ENCODE data around the gene PPP1R13B. TPM values are rescaled to one million over a fixed set of nuclear protein-coding genes. Genes with fewer than 3 reads are reported as not detected.

The PPP1R13B gene
- total and polyA plus RNA-seq, 2 experiments from 2014 or later = 2.0 to 8.5 TPM

DNA sequence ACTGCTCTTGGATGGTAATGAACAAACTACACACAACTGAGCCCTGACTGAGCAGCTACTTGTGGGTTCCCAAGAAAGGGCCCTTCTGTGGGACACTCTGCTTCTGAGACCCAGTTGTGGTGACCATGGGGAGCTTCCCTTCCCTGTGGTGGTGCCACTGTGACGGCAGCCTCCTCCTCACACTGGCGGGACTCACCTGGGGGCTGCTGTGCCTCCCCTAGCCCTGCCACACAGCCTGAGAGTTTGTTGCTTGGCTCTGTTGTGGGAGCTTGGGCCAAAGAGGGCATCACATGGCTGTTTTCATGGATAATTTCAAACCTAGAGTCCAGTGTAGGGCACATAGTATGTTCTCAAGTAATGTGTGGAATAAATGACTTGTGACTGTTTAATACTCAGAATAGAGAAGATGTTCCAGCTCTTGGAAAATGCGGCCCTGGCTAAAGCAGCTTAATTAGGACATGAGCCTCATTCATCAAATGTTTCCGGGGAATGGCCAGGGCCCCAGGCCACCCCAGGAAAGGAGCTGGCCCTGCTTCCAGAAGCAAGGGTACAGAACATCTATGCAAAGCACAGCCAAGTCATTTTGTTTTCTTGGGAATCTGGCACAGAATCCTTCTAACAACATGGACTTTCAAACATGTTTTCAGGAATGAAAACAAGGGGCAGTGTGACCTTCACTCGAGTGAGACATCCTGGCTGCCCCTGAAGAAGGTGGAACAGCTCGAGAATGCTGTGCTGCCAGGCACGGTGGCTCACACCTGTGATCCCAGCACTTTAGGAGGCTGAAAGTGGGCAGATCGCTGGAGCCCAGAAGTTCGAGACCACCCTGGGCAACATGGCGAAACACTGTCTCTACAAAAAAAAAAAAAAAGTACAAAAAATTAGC, 110.6 kb downstream of the PPP1R13B start:
- DNase-seq (ENCODE audit: low spot score) (no peak), ATAC-seq (no peak)
- Histone ChIP-seq H4K20me1 (replicated peaks; ENCODE audit: insufficient read depth) (no peaks in the 10 kb centered on the region), H3K4me1 (ENCODE audit: insufficient read depth) (no peaks in the 10 kb centered on the region), H3K27ac (ENCODE audit: low read depth) (no peak overlapping the region), H3K4me3 (no peak overlapping the region), H3K9me2 (ENCODE audit: insufficient read depth) (no peaks in the 10 kb centered on the region), H3K36me3 (ENCODE audit: insufficient read depth) (no peaks in the 10 kb centered on the region), H3K4me2 (no peak overlapping the region), H2AFZ (no peak overlapping the region), H3F3A (replicated peaks; ENCODE audit: low read depth) (no peaks in the 10 kb centered on the region), H3K27me3 (ENCODE audit: insufficient read depth) (no peaks in the 10 kb centered on the region), H3K79me2 (replicated peaks; ENCODE audit: insufficient read depth) (no peaks in the 10 kb centered on the region)
- H3K4me3 Mint-ChIP-seq = no peak overlapping the region
- H3K27ac Mint-ChIP-seq = no peak overlapping the region
- peaks cover 26% of the 10 kb centered on the region for H3K36me3 Mint-ChIP-seq (ENCODE audit: low read depth)
- no peak for TF ChIP-seq EZH2phosphoT487 (IDR thresholded peaks at IDR 0.05; ENCODE audit: unreplicated experiment)
- TF ChIP-seq POLR2AphosphoS5 (IDR thresholded peaks at IDR 0.05; ENCODE audit: low read depth) = no peak
- TF ChIP-seq, protein P1, sequence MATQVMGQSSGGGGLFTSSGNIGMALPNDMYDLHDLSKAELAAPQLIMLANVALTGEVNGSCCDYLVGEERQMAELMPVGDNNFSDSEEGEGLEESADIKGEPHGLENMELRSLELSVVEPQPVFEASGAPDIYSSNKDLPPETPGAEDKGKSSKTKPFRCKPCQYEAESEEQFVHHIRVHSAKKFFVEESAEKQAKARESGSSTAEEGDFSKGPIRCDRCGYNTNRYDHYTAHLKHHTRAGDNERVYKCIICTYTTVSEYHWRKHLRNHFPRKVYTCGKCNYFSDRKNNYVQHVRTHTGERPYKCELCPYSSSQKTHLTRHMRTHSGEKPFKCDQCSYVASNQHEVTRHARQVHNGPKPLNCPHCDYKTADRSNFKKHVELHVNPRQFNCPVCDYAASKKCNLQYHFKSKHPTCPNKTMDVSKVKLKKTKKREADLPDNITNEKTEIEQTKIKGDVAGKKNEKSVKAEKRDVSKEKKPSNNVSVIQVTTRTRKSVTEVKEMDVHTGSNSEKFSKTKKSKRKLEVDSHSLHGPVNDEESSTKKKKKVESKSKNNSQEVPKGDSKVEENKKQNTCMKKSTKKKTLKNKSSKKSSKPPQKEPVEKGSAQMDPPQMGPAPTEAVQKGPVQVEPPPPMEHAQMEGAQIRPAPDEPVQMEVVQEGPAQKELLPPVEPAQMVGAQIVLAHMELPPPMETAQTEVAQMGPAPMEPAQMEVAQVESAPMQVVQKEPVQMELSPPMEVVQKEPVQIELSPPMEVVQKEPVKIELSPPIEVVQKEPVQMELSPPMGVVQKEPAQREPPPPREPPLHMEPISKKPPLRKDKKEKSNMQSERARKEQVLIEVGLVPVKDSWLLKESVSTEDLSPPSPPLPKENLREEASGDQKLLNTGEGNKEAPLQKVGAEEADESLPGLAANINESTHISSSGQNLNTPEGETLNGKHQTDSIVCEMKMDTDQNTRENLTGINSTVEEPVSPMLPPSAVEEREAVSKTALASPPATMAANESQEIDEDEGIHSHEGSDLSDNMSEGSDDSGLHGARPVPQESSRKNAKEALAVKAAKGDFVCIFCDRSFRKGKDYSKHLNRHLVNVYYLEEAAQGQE (IDR thresholded peaks at IDR 0.05; ENCODE audit: unreplicated experiment) = no peak
- TF ChIP-seq EZH2 (IDR thresholded peaks at IDR 0.05; ENCODE audit: low read depth, unreplicated experiment) = no peak
- no peak for TF ChIP-seq JUNB (IDR thresholded peaks at IDR 0.05; ENCODE audit: unreplicated experiment)
- no peak for TF ChIP-seq ZNF331 (CRISPR knock-in tag; IDR thresholded peaks at IDR 0.05; ENCODE audit: low read depth)
- no peak for TF ChIP-seq ETS1 (IDR thresholded peaks at IDR 0.05)
- TF ChIP-seq, protein P2, sequence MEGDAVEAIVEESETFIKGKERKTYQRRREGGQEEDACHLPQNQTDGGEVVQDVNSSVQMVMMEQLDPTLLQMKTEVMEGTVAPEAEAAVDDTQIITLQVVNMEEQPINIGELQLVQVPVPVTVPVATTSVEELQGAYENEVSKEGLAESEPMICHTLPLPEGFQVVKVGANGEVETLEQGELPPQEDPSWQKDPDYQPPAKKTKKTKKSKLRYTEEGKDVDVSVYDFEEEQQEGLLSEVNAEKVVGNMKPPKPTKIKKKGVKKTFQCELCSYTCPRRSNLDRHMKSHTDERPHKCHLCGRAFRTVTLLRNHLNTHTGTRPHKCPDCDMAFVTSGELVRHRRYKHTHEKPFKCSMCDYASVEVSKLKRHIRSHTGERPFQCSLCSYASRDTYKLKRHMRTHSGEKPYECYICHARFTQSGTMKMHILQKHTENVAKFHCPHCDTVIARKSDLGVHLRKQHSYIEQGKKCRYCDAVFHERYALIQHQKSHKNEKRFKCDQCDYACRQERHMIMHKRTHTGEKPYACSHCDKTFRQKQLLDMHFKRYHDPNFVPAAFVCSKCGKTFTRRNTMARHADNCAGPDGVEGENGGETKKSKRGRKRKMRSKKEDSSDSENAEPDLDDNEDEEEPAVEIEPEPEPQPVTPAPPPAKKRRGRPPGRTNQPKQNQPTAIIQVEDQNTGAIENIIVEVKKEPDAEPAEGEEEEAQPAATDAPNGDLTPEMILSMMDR (conservative IDR thresholded peaks at IDR 0.05; ENCODE audit: low read depth in 2 of 2) = no peak
- TF ChIP-seq, protein P3, sequence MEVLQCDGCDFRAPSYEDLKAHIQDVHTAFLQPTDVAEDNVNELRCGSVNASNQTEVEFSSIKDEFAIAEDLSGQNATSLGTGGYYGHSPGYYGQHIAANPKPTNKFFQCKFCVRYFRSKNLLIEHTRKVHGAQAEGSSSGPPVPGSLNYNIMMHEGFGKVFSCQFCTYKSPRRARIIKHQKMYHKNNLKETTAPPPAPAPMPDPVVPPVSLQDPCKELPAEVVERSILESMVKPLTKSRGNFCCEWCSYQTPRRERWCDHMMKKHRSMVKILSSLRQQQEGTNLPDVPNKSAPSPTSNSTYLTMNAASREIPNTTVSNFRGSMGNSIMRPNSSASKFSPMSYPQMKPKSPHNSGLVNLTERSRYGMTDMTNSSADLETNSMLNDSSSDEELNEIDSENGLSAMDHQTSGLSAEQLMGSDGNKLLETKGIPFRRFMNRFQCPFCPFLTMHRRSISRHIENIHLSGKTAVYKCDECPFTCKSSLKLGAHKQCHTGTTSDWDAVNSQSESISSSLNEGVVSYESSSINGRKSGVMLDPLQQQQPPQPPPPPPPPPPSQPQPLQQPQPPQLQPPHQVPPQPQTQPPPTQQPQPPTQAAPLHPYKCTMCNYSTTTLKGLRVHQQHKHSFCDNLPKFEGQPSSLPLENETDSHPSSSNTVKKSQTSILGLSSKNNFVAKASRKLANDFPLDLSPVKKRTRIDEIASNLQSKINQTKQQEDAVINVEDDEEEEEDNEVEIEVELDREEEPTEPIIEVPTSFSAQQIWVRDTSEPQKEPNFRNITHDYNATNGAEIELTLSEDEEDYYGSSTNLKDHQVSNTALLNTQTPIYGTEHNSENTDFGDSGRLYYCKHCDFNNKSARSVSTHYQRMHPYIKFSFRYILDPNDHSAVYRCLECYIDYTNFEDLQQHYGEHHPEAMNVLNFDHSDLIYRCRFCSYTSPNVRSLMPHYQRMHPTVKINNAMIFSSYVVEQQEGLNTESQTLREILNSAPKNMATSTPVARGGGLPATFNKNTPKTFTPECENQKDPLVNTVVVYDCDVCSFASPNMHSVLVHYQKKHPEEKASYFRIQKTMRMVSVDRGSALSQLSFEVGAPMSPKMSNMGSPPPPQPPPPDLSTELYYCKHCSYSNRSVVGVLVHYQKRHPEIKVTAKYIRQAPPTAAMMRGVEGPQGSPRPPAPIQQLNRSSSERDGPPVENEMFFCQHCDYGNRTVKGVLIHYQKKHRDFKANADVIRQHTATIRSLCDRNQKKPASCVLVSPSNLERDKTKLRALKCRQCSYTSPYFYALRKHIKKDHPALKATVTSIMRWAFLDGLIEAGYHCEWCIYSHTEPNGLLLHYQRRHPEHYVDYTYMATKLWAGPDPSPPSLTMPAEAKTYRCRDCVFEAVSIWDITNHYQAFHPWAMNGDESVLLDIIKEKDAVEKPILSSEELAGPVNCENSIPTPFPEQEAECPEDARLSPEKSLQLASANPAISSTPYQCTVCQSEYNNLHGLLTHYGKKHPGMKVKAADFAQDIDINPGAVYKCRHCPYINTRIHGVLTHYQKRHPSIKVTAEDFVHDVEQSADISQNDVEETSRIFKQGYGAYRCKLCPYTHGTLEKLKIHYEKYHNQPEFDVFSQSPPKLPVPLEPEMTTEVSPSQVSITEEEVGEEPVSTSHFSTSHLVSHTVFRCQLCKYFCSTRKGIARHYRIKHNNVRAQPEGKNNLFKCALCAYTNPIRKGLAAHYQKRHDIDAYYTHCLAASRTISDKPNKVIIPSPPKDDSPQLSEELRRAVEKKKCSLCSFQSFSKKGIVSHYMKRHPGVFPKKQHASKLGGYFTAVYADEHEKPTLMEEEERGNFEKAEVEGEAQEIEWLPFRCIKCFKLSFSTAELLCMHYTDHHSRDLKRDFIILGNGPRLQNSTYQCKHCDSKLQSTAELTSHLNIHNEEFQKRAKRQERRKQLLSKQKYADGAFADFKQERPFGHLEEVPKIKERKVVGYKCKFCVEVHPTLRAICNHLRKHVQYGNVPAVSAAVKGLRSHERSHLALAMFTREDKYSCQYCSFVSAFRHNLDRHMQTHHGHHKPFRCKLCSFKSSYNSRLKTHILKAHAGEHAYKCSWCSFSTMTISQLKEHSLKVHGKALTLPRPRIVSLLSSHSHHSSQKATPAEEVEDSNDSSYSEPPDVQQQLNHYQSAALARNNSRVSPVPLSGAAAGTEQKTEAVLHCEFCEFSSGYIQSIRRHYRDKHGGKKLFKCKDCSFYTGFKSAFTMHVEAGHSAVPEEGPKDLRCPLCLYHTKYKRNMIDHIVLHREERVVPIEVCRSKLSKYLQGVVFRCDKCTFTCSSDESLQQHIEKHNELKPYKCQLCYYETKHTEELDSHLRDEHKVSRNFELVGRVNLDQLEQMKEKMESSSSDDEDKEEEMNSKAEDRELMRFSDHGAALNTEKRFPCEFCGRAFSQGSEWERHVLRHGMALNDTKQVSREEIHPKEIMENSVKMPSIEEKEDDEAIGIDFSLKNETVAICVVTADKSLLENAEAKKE (CRISPR knock-in tag; IDR thresholded peaks at IDR 0.05) = no peak
- TF ChIP-seq NANOG (IDR thresholded peaks at IDR 0.05; ENCODE audit: borderline replicate concordance) = no peak
- no peak for TF ChIP-seq CREB1 (CRISPR knock-in tag; IDR thresholded peaks at IDR 0.05; ENCODE audit: low read depth)
- no peak for TF ChIP-seq STAT1 (IDR thresholded peaks at IDR 0.05; ENCODE audit: unreplicated experiment)
- TF ChIP-seq ZNF114 (CRISPR knock-in tag; IDR thresholded peaks at IDR 0.05) = no peak
- H3K27me3 Mint-ChIP-seq (ENCODE audit: insufficient read depth, low read depth, poor library complexity) = peaks cover 10% of the 10 kb centered on the region
- peaks cover 20% of the 10 kb centered on the region for H3K4me1 Mint-ChIP-seq
- H3K9me3 Mint-ChIP-seq = no peaks in the 10 kb centered on the region

Measured in GM23338 (cell line).